Body of pancreas (tissue), 4 donors: Measurements from ENCODE around the gene ARHGEF33.

Experiments
- CTCF ChIP-seq, 7 experiments: fragments of 450-650 bp in 4 of 7; fragments of 200-600 bp in 3 of 7; sonication (generic) in 3 of 7; IDR thresholded peaks; one replicate each; pipeline ENCODE4 v1.5.1; 2016 to 2019; ENCODE audit warnings: antibody characterized with exemption in 7 of 7
- POLR2A ChIP-seq, 3 donors: fragments of 450-650 bp; IDR thresholded peaks; one replicate each; pipeline ENCODE4 v1.6.1; 2016; ENCODE audit warnings: antibody characterized with exemption in 3 of 3, mild to moderate bottlenecking in 2 of 3

- TF ChIP-seq CTCF (IDR thresholded peaks at IDR 0.05) (no peak), POLR2A (IDR thresholded peaks at IDR 0.05) (no peak)
Measured at GRCh38 chr2:39007875-39008504, 118.3 kb downstream of the ARHGEF33 start.
